Measurements from ENCODE around the gene NBL1. TPM values are rescaled to one million over a fixed set of nuclear protein-coding genes. Genes with fewer than 3 reads are reported as not detected.

The NBL1 gene
- total and polyA plus RNA-seq, 2 experiments from 2014 or later = 22.3 to 46.9 TPM

DNA sequence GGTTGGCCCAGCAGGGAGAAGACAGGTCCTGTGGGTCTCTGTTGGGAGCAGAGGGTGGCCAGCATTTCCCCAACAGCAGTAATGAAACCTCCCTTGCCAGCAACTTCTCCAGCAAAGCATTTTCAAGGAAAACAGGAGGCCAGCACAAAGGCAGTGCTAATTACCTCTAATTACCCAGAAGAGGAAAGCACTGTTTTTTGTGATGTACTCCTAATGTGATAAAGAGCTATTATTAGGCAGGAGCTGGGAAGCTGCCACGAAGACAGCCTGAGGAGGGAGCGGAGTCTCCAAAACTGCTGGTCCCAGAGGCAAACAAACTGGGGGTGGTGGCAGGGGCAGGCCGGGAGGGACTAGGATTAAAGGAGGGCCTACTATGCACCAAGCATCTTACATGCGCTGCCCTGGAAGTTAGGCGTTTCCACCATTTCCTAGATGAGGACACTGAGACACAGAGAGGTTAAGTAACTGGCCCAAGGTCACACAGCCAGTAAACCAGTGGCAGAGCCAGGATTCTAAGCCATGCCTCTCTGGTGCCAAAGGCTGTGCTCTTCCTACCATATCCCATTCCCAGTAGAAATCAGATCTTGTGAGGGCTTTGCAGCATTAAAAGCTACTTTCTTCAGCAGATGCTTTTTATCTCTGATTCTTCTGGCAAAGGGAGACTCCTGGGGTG lies 45.1 kb downstream of the NBL1 start:
- Histone ChIP-seq H3K27ac (no peak overlapping the region), H2AFZ (no peak overlapping the region), H4K20me1 (ENCODE audit: insufficient read depth, poor library complexity, severe bottlenecking) (no peaks in the 10 kb centered on the region), H3K79me2 (no peaks in the 10 kb centered on the region), H3K9me3 (ENCODE audit: low read depth) (no peaks in the 10 kb centered on the region), H3K4me3 (no peak overlapping the region), H3K9me2 (replicated peaks; ENCODE audit: insufficient read depth) (no peaks in the 10 kb centered on the region), H3K4me1 (ENCODE audit: insufficient read depth) (no peaks in the 10 kb centered on the region), H3K36me3 (replicated peaks; ENCODE audit: insufficient read depth, low read depth) (no peaks in the 10 kb centered on the region), H3K4me2 (no peak overlapping the region), H3K27me3 (no peaks in the 10 kb centered on the region)
- WGBS (ENCODE audit: low lambda C conversion rate, missing lambda C conversion rate) = 72% methylated on average over 5 of the region's 5 CpGs
- TF ChIP-seq EZH2 (IDR thresholded peaks at IDR 0.05; ENCODE audit: borderline replicate concordance) (no peak), EZH2phosphoT487 (IDR thresholded peaks at IDR 0.05; ENCODE audit: low read depth, severe bottlenecking, unreplicated experiment) (no peak)
- TF ChIP-seq, protein P1, sequence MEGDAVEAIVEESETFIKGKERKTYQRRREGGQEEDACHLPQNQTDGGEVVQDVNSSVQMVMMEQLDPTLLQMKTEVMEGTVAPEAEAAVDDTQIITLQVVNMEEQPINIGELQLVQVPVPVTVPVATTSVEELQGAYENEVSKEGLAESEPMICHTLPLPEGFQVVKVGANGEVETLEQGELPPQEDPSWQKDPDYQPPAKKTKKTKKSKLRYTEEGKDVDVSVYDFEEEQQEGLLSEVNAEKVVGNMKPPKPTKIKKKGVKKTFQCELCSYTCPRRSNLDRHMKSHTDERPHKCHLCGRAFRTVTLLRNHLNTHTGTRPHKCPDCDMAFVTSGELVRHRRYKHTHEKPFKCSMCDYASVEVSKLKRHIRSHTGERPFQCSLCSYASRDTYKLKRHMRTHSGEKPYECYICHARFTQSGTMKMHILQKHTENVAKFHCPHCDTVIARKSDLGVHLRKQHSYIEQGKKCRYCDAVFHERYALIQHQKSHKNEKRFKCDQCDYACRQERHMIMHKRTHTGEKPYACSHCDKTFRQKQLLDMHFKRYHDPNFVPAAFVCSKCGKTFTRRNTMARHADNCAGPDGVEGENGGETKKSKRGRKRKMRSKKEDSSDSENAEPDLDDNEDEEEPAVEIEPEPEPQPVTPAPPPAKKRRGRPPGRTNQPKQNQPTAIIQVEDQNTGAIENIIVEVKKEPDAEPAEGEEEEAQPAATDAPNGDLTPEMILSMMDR (IDR thresholded peaks at IDR 0.05; ENCODE audit: poor library complexity) = no peak
- DNase-seq (ENCODE audit: low spot score) = no peak

DNA sequence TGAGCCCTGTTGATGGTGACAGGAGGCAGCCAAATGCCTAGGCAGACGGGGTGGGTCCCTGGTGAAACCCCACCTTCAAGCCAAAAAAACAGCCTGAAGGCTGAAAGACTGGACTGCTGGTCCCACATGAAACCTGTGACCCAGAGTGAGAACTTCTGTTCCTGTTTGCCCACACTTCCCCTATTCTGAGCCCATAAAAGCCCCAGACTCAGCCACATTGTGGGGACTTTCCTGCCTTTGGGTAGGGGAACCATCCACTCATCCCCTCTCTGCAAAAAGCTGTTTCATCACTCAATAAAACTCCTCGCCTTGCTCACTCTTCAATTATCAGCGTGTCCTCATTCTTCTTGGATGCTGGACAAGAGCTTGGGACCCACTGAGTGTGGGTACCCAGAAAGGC lies 45.7 kb downstream of the NBL1 start:
- H3K4me1 ChIP-seq (ENCODE audit: insufficient read depth) = no peaks in the 10 kb centered on the region
- no peak overlapping the region for H3K4me2 ChIP-seq
- no peaks in the 10 kb centered on the region for H4K20me1 ChIP-seq (ENCODE audit: insufficient read depth, poor library complexity, severe bottlenecking)
- DNase-seq (ENCODE audit: low spot score) = no peak
- TF ChIP-seq EZH2 (IDR thresholded peaks at IDR 0.05; ENCODE audit: borderline replicate concordance) = no peak
- TF ChIP-seq, protein P1 (IDR thresholded peaks at IDR 0.05; ENCODE audit: poor library complexity) = no peak
- TF ChIP-seq EZH2phosphoT487 (IDR thresholded peaks at IDR 0.05; ENCODE audit: low read depth, severe bottlenecking, unreplicated experiment) = no peak
- no peaks in the 10 kb centered on the region for H3K9me2 ChIP-seq (replicated peaks; ENCODE audit: insufficient read depth)
- no peaks in the 10 kb centered on the region for H3K79me2 ChIP-seq
- no peak overlapping the region for H3K4me3 ChIP-seq
- no peaks in the 10 kb centered on the region for H3K36me3 ChIP-seq (replicated peaks; ENCODE audit: insufficient read depth, low read depth)
- no peak overlapping the region for H3K27ac ChIP-seq
- H3K9me3 ChIP-seq (ENCODE audit: low read depth) = no peaks in the 10 kb centered on the region
- no peaks in the 10 kb centered on the region for H3K27me3 ChIP-seq
- 90% methylated on average over 3 of the region's 3 CpGs for WGBS (ENCODE audit: low lambda C conversion rate, missing lambda C conversion rate)
- H2AFZ ChIP-seq = no peak overlapping the region

DNA sequence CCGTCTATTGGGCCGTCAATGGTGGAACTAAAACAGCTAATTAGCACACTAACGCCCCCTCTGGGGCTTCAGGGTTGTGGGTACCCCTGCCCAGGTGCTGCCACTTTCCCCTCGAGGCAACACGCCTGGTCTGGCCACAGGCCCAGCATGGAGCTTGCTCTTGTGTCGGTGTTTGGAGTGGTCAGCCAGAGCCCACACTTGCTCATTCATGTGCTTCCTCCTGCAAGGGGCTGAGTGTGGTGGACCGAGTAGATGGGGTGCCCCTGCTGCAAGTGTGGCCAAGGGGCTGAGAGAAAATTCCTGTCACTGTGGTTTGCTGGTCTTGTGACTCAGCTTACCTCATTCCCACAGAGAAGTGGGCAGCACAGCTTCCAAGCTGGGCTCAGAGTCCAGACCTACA lies 46.2 kb downstream of the NBL1 start:
- H3K4me2 ChIP-seq = no peak overlapping the region
- DNase-seq (ENCODE audit: low spot score) = no peak
- no peaks in the 10 kb centered on the region for H3K9me2 ChIP-seq (replicated peaks; ENCODE audit: insufficient read depth)
- no peaks in the 10 kb centered on the region for H3K36me3 ChIP-seq (replicated peaks; ENCODE audit: insufficient read depth, low read depth)
- H4K20me1 ChIP-seq (ENCODE audit: insufficient read depth, poor library complexity, severe bottlenecking) = no peaks in the 10 kb centered on the region
- no peak overlapping the region for H2AFZ ChIP-seq
- no peaks in the 10 kb centered on the region for H3K9me3 ChIP-seq (ENCODE audit: low read depth)
- TF ChIP-seq EZH2 (IDR thresholded peaks at IDR 0.05; ENCODE audit: borderline replicate concordance) (no peak), EZH2phosphoT487 (IDR thresholded peaks at IDR 0.05; ENCODE audit: low read depth, severe bottlenecking, unreplicated experiment) (no peak)
- TF ChIP-seq, protein P1 (IDR thresholded peaks at IDR 0.05; ENCODE audit: poor library complexity) = no peak
- H3K27me3 ChIP-seq = no peaks in the 10 kb centered on the region
- H3K4me3 ChIP-seq = no peak overlapping the region
- H3K79me2 ChIP-seq = no peaks in the 10 kb centered on the region
- no peaks in the 10 kb centered on the region for H3K4me1 ChIP-seq (ENCODE audit: insufficient read depth)
- WGBS (ENCODE audit: low lambda C conversion rate, missing lambda C conversion rate) = 81% methylated on average over 7 of the region's 7 CpGs
- no peak overlapping the region for H3K27ac ChIP-seq
